COLO668 (cell line): ENCODE results near the gene FAM171A2.

Experiments used
- DNase-seq: peaks from one replicate; lab custom pipeline; 2025; ENCODE audit not compliant: unreplicated experiment; lab: John Stamatoyannopoulos, UW

The FAM171A2 gene

DNA sequence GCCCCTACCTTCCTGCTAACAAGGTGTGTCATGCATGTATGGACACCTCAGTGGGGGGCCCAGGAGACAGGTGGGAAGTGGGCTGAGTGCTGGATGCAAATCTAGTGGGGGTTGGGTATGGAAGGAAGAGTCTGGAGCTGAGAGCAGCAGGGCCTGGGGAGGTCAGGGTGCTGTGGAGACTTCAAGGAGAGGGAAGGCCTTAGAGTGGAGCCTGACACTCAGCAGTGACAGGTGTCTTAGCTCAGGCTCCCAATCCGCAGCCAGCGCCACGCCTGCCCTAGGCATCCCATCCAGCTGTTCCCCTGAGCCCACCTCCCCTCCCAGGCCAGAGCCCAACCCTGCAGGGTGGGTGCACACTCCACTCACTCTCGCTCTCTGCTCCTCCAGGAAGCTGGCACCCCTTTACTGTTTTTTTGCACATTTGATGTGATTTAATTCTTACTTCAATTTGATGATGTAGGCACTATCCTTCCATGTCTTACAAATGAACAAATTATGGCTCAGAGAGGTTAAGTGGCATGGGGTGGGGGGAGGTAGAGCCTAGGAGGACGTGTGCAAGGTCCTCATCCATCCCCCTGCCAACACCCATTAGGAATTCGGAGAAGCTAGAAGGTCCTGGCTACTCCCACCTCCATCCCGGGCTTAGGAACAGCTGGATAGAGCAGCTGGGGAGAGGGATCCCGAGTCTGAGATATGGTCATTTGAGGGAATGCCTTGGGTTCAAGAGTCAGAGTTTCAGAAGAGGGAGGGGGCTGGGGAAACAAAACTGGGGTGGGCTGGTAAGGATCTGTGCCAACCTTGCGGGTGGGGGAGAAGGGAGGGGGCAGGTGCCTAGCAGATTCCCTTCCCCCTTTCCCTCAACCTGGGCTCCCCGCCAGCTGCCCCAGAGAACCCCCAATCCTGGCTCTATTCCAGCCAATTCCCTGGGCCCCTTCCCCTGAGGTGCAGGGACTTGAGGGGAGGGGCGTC, 2.1 kb downstream of the FAM171A2 start:
- no peak for DNase-seq

DNA sequence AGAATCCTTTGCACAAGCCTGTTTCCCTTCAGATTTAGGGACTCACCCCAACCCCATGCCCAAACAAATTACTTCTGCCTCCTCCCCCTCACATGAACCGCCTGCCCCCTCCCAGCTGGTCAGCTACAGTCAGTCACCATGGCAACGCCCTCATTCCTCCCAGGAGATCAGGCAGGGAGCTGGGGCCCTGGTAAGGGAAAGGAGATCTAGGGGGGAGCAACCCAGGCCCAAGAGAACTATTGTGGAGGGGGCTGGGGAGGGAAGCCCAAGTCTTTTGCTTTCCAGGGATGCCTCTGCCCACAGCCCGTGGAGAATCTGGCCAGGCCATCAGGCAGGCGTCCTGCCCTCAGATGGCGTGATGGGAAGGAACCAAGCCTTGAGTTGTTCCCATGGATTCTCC, 2.8 kb downstream of the FAM171A2 start:
- no peak for DNase-seq

DNA sequence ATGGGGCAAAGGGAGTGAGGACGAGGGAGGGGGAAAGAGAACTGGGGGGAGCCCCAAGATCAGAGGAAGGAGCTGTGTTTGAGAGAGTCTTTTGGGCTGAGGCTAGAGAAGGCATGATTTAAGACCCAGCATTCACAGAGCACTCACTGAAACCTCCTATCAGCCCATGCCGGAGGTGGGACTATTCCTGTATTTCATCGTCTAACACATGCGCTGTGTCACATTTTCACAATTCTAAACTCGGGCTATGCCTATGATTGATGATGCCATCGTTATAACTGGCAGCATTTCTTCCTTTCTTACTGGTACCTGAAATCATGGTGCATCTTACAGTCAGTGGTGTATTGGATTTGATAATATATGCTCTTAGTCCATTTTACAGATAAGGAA, 3.5 kb downstream of the FAM171A2 start:
- no peak for DNase-seq

DNA sequence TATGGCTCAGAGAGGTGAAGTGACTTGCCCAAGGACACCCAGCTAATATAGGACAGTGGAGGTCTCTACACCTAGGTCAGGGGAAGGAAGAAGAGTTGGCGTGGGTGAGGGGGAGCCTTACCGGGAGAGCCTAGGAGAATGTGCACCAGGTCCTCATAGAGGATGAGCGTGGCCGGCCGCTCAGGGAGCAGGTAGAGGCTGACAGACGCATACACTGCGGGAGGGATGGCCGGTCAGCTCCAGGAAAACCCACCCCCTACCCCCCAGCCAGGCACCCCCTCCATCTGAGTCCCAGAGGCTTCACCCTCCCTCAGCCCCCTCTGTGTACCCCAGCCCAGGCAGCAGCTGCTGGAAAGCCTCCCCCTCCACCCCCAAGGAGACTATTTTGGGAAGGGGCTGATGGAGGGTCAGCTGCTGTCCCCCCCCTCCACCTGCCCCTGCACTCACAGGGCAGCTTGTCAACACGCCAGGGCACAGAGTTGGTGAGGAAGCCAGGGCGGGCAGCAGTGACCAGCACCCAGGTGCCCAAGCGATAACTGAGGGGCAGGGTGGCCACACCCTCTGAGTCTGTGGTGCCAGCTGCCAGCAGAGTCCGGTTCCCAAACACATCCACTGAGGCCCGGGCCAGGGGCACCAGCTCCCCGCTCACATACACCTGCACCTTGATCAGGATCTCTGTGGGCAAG, 4.1 kb downstream of the FAM171A2 start:
- no peak for DNase-seq

DNA sequence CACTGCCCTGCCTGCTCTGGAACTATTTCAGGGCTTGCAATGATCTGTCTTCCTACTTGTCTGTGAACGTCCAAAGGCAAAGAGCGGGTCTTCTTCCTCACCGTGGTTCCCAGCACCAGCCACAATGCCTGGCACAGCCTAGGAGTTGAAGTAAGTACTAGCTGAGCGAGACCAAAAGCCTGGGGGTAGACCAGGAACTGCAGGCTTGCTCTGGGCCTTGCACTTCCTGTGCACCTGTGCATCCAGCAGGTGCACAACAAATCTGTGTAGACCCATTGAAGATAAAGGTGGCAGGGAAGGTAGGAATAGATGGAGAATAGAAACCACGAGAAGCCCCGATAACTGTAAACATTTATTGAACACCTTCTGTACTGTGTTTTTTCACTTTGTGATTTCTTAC, 4.6 kb downstream of the FAM171A2 start:
- DNase-seq: peak; percentile 4

DNA sequence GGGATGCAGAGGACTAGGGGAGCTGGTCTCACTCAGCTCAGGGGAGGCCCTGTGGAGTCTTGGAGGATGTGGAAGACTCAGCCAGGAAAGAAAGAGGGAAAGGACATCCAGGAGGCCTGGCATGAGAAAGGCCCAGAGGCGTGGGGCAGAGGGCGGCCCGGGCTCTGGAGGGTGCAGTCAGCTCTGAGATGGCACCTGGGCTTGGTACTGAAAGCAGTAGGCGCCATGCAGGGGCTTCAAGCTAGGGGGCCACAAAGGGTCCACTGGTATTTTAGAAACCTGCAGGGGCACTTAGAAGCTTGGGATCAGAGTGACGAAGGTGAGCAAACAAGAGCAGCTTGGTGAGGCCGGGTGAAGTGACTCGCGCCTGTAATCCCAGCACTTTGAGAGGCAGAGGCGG, 5.6 kb downstream of the FAM171A2 start:
- no peak for DNase-seq

DNA sequence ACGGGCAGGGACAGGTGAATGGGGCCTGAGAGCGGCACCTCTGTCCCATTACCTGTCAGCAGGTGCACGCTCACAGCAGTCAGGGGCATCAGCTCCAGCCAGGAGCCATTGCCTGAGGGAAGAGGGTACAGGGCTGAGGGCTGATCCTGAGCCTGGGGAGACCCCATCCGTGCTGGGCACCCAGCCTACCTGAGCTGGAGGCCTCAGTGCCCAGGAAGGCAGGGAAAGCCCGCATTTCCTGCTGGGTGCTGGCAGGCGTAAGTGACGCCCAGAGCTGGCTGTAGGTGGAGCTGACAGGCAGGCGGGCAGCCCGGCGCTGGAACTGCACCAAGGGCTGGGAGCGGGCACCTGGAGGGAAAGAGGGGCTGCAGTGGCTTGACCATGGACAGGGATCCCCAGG, 7.4 kb downstream of the FAM171A2 start:
- peak; percentile 2 for DNase-seq

DNA sequence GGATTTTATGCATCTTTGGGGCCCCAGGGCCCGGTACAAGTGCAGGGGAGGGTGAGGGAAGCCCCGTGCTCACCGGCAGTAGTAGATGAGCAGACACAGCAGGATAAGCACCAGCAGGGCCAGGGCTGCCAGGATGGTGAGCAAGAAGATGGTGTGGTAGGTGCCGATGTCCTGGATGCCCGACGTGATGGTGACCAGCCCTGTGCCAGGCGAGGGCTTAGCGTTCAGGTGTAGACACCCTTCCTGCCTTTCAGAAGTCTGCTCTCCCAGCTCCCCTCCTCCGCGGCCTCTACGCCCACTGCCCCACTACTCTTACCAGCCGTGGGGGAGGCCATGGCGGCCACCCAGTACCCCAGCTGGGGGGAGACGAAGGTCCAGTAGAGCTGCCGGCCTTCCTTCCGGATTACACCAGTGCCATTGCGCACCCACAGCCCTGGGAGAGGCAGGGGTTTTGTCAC, 8.0 kb downstream of the FAM171A2 start:
- DNase-seq: no peak

DNA sequence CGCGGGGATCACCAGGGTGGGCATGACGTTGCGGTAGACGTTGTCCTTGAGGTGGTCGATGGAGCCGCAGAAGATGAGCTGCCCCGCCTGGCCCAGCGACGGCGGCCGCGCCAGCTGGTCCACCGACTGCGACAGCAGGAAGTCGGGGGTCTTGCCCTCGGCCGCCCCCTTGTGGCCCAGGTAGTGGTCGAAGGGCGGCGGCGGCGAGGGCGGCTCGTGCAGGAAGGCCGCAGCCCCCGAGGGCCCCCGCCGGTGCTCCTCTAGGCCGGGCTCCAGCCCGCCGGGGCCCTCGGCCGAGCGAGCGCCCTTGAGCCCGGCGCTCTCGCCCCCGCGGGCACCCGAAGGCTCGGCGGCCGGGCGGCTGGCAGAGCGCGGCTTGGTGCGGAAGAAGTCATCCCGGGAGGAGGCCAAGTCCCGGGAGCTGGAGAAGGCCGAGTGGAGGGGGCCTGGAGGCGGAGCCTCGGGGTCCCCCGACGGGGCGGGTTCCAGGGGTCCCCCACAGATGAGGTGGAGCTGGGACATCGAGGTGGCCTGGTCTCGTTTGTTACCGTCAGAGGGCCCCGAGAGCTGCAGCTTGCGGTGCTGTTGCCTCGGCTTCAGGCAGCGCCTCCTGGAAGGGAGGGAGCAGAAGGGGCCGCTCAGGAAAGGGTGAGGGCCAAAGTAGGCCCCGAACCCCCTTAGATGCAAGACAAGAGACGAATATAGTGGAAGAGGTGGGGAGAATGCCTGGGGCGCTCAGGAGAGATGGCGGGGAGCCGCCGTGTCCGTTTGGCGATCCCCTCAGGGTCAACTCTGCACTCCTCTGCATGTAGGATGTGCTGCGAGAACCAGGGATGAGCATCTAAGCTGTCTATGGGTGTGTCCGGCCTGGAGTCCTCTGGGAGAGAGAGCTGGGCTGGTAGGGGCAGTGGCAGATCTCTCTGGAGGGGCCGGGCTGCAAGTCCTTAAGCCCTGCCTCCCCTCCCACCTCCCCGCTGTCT, 8.8 kb downstream of the FAM171A2 start:
- peak; percentile 50 for DNase-seq

DNA sequence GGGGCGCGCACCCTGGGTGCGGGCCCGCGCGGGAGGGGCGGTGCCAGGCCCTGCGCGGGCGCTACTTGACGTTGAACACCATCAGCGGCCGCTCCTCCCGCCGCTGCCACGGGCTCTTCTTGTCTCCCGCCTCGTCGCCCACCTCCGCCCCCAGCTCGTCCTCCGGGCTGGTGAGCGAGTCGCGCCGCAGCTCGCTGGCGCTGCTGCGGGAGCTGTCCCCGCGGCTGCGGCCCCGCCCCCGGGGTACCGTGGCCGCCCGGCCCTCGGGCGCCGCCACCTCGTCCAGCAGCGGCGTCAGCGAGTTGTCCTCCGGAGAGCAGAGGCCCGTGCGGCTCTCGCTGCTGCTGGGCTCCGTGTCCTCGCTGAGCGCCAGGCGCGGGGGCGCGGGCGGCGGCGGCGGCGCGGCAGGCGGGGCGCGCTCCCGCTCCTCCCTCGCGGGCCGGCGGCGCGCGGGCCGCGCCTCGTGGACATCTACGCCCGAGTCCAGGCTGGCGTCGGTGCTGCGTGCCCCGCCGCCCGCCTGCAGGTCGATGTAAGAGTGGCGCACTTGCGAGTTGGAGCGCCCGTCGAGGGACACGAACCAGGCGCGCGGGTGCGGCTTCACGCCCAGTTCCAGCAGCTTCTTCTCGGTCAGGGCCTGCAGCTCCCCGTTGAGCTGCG, 9.9 kb downstream of the FAM171A2 start:
- peak; percentile 37 for DNase-seq

DNA sequence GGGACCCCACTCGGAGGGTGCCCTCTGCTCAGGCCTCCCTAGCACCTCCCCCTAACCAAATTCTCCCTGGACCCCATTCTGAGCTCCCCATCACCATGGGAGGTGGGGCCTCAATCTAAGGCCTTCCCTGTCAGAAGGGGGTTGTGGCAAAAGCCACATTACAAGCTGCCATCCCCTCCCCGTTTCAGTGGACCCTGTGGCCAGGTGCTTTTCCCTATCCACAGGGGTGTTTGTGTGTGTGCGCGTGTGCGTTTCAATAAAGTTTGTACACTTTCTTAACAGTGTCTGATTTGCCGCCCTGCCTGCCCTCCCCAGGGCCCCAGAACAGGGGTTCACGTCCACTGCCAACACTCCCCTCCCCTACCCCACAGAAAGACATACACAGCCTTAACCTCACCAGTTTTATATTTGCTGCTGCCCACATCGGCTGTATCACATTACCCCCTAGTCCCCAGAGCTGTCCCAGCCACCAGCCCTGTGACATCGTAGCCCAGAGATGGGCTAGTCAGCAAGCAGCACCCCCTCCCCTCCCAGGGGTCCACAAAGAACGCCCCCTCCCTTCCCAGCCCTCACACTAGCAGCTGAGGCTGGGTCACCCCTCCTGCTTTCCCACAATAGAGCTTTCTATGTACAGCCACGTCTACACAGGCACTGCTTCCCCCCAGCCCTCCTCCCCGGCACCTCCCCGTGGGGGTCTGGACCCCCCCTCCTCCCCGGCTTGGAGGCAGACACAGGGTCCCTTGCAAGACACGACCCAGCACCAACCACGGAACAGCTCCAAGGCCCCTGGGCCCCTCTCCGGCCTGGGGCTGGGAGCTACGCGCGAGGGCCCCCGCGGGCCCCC, 10.6 kb downstream of the FAM171A2 start:
- DNase-seq: no peak

DNA sequence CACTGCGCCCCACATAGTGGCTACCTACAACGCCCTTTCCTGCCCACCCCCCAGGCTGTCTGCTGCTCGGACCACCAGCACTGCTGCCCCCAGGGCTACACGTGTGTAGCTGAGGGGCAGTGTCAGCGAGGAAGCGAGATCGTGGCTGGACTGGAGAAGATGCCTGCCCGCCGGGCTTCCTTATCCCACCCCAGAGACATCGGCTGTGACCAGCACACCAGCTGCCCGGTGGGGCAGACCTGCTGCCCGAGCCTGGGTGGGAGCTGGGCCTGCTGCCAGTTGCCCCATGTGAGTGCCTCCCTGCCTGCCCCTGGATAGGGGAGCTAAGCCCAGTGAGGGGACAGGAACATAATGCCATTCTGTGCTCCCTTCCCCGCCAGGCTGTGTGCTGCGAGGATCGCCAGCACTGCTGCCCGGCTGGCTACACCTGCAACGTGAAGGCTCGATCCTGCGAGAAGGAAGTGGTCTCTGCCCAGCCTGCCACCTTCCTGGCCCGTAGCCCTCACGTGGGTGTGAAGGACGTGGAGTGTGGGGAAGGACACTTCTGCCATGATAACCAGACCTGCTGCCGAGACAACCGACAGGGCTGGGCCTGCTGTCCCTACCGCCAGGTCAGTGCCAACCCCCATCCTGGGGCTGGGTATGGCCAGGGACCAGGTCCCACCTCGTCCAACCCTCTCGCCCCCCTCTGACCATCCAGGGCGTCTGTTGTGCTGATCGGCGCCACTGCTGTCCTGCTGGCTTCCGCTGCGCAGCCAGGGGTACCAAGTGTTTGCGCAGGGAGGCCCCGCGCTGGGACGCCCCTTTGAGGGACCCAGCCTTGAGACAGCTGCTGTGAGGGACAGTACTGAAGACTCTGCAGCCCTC, 11.5 kb downstream of the FAM171A2 start:
- no peak for DNase-seq

DNA sequence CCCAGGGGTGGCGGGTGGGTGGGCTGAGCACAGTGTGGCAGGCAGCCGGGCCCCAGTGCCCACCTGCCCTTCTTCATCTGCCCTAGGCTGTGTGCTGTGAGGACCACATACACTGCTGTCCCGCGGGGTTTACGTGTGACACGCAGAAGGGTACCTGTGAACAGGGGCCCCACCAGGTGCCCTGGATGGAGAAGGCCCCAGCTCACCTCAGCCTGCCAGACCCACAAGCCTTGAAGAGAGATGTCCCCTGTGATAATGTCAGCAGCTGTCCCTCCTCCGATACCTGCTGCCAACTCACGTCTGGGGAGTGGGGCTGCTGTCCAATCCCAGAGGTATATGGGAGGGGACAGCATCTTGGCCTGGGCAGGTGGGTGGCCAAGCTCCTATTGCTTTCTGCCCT, 12.2 kb downstream of the FAM171A2 start:
- DNase-seq: no peak

DNA sequence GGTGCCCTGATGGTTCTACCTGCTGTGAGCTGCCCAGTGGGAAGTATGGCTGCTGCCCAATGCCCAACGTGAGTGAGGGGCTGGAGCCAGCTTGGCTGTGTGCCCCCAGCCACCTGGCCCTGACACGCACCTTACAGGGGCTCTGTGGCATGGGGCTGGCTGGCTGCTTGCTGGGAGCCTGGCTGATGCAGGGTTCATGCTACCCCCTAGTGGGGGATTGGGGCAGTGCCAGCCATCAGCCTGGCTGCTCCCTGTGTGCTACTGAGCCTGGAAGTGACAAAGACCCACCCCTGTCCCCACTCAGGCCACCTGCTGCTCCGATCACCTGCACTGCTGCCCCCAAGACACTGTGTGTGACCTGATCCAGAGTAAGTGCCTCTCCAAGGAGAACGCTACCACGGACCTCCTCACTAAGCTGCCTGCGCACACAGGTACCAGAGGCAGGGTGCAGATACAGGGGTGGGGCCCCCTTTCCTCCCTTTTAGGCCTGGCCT, 12.9 kb downstream of the FAM171A2 start:
- DNase-seq: peak; percentile 47

DNA sequence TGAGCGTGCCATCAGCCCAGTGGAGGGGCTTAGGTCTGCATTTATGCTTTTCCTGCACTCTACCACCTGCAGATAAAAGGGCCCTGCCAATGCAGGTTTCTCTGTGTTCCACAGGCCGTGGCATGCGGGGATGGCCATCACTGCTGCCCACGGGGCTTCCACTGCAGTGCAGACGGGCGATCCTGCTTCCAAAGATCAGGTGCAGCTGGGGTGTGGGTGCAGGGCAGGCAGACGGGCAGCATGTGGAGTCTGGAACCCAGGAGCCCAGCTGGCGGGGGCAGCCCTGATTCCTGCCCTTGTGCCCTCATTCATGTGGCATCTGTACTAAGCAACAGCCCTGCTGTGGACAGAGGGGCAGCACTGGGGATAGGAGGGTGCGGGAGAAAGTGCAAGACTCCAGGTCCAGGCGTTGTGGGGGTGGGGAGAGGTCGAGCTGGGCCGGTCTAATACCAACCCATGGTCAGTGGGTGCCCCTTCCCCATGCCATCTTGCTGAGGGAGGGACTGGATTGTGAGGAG, 14.0 kb downstream of the FAM171A2 start:
- DNase-seq: no peak

DNA sequence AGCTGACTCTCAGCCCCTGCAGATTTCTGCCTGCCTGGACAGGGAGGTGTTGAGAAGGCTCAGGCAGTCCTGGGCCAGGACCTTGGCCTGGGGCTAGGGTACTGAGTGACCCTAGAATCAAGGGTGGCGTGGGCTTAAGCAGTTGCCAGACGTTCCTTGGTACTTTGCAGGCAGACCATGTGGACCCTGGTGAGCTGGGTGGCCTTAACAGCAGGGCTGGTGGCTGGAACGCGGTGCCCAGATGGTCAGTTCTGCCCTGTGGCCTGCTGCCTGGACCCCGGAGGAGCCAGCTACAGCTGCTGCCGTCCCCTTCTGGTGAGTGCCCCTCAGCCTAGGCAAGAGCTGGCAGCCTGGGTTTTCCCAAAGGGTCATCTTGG, 14.7 kb downstream of the FAM171A2 start:
- no peak for DNase-seq

DNA sequence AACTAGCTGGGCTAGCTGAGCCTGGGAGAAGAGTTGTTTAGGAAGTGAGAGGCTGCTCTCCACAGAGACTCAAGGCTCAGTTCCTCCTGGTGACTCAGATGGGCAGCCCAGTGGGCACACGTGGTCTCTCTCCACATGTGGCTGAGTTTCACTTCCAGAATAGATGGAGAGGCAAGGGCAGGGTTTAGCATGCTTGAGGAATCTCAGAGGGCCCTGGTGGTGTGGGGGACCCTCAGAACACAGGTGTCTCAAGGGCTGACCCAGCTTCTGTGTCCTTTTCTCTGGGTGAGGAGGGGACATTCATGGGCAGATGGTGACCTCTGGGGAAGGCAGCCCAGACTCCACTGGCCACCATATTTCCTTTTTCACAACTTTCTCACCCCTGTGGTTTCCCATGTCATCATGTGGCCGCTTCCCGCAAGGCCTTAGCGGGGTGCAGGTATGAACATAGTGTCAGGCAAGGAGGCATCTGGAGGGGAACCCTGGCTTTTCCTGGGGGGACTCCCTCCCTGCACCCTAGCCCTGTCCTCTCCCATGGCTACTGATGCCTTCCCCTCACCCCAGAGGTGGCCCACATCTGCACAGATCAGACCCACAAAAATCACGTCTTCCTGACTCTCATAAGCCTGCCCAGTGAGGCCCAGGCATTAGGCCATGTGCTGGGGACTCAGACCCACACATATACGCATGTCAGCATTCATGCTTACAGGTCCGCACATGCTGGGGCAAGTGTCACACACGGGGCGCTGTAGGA, 15.2 kb downstream of the FAM171A2 start:
- no peak for DNase-seq
